GM21717 (cell line): Measurements from ENCODE around the gene PTPN11.
A peak's percentile ranks its signal among the peaks of the same experiment; 100 is the strongest.
"Not testable (repeated sequence)": the region's sequence is repeated elsewhere in the genome, so short reads cannot be mapped to it uniquely, and the experiment has no call there.

Source experiments
- ATAC-seq: cut with Tn5 transposase; IDR thresholded peaks from one replicate; pipeline ENCODE4 v1.9.1; 2021; ENCODE audit warnings: mild to moderate bottlenecking, moderate library complexity; ENCODE audit not compliant: unreplicated experiment

Gene PTPN11

DNA sequence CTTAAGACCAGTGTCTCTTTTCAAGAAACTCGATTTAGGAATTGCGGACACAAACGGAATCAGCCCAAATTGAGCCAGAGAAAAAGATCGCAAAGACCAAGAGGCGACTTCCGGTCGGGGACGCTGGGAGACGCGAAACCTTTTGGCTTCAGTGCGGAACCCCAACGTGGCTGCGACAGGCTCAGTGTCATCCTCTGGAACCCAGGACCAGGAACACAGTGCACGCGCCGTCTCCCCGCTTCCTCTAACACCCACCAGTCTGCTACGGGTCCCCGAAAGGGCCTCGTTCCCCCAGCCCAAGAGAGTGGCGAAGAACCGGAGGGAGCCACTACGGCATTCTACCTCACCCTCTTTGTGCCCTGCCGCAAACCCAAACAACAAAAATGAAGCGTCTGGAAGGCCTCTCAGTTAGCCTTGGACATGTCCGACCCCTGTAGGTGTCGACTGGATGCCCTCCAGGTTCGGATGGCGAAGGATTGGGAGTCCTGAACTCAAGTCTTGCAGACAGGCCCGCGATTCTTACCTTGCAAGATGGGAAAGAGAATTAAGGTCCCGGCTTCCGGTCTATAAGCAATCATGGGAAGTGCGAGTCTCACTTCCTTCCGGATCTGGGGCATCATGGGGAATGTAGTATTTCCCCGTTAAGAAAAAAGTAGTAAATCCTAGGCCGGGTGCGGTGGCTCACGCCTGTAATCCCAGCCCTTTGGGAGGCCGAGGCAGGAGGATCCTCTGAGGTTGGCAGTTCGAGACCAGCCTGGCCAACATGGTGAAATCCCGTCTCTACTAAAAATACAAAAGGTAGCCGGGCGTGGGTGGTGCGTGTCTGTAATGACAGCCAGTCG, 9.5 kb upstream of the PTPN11 start, which contains the start of gene RPL6:
TSS of gene RPL6 (minus strand) at position 542 of the 842 bp plus-strand sequence. CDS start 949 bp downstream, outside the sequence.
- peak; percentile 67 for ATAC-seq

DNA sequence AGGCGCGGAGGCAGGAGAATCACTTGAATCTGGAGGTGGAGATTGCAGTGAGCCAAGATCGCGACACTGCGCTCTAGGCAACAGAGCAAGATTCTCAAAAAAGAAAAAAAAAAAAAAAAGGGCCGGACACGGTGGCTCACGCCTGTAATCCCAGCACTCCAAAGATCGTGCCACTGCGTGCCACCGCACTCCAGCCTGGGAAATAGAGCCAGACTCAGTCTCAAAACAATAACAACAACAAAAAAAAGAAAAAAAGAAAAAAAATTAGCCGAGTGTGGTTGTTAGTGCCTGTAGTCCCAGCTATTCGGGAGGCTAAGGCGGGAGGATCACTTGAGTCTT, 8.9 kb upstream of the PTPN11 start:
- ATAC-seq, result no peak

DNA sequence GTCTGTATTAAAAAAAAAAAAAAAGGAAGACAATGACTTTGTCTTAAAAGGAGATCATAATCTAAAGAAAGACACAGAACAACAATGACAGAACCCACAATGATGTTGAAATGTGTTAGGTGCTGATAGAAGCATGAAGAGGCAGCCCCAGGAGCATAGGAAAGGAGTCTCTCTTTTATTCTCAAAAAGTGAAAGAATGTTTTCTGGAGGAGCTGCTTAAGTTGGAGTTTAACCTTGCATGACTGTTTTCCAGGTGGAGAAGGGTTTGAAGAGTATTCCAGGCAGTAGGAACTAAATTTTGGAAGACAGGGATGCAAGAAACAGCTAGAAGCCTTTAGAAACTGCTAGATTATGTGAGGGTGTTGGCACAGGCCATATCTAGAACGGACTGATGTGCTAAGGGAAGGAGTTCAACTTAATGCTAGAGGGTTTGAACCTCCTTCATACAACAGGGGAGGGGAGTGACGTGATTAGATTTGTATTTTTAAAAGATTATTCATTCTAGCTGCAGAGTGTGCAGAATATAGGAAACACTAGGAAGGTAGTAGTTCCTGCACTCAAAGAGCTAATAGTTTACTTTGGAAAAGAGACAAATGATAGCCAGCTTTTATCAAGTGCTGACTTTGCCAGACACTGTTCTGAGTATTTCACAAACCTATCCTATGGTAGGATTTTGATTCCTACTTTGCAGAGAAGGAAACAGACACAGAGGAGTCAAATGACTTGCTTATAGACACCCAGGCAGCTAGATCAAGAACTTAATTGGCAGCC, 4.7 kb upstream of the PTPN11 start:
- no peak for ATAC-seq

DNA sequence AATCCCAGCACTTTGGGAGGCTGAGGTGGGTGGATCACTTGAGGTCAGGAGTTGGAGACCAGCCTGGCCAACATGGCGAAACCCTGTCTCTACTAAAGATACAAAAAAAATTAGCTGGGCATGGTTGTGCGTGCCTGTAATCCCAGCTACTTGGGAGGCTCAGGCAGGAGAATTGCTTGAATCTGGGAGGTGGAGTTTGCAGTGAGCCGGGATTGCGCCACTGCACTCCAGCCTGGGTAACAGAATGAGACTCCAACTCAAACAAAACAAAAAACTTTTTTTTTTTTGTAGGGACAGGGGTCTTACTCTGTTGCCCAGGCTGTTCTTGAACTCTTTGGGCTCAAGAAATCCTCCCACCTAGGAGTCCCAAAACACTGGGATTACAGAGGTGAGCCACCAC, 3.3 kb upstream of the PTPN11 start:
- not testable (repeated sequence) for ATAC-seq

DNA sequence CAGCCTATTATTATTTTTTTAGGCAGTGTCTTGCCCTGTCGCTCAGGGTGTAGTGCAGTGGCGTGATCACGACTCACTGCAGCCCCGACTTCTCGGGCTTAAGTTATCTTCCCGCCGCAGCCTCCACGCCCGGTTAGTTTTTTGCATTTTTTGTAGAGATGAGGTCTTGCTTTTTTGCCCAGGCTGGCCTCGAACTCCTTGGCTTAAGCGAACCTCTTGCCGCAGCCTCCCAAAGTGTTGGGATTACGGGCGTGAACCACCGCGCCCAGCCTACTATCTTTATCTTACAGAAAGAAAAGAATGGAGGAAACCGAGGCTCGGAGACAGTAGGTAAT, 507 bp upstream of the PTPN11 start:
- peak; percentile 0 for ATAC-seq

DNA sequence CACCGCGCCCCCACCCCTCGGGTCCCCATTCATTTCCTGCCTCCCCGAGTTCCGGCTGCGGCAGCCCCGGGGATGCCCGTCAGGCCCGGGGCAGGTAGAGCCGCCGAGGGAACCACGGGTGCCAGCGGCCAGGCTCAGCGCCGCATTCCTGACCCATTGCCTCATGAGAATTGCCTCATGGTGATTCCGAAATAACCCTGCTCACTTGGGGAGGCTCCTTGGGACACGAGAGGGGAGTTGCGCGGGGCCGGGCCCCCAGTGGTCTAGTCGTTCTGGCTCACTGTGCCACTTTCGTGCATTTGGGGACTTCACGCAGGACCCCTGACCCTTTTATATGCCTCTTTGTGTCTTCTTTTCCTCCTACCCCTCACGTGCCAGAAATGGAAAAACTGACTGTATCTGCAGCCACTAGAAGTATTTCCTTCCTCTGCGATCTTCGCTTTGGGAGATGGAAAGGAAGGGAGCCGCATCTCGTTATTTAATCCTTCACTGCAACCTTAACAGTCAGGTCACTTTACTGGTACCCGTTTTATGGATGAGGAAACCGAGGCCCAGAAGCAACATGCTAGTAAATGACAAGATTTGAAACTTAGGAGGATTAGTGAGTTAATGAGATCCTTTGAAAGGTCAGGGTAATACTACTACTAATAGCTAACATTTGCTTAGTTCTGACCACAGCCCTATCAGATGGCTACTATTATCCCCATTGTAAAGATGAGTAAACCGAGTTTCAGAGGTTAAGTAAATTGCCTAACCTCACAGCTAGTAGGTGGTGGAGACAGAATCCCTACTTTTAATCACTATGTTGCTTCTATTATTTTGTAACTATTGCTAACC, 768 bp downstream of the PTPN11 start:
- peak; percentile 34 for ATAC-seq

DNA sequence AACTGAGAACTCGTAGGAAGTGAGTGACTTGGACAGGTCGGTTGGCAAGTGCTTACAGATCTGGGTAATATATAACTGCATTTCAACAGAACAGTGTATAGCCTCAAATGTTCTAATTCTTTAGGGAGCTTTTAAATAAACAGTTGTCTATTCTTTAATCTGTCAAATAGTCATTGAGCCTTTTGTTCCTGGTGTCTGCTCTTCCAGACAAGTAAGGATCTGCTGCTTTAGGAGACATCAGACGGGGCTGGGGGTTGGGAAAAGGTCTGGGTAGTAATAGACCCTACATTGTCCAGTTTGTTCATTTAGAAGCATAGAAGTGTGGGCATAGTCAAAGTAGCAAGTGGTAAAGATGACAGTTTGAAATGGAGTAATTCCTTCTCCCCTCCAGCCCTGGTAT, 2.0 kb downstream of the PTPN11 start:
- ATAC-seq, result no peak

DNA sequence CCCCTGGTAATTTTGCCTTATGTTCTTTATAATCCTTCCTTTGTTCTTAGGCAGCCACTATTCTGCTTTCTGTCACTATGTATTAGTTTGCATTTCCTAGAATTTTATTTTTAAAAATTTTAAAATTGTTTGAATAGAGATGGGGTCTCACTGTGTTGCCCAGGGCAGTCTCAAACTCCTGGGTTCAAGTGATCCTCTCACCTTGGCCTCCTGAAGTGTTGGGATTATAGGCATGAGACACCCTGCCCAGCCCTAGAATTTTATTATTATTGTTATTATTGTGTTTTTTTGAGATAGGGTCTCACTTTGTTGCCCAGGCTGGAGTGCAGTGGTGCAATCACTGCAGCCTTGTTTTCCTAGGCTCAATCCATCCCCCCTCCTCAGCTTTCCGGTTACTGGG, 2.6 kb downstream of the PTPN11 start:
- no peak for ATAC-seq

DNA sequence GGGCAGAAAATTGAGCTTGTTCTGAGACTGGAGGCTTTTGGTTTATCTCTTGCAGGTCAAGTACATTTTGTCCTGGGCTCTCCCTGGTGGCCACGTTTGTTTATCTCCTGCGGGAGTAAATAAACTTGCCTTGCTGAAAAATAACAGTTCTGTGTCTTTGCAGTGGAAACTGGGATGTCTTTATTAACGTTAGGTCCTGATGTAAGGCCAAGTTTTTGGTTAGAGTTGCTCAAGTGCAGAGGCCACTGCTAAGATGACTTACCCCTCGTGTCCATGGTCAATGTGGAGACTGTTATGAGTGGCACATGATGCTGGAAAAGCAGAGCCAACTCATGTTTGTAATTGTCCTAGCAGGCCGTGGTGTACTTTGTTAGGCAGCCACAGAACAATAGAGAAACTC, 3.8 kb downstream of the PTPN11 start:
- ATAC-seq, result no peak

DNA sequence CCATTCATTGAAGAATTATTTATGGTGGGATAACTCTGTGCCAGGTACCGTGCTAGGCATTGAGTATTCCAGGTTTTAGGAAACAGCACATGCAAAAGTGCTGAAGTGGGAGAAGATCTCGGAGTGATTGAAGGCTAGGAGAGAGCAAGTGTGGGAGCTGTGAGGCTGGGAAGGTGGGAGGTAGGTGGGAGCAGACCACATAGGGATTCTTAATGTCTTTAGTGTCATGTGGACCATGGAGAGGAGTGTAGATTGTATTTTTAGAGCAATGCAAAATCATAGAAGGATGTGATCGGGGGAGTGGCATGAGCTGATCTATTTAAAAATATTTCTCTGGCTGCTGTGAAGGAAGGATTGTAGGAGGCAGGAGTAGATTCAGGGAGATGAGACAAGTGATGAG, 5.4 kb downstream of the PTPN11 start:
- no peak for ATAC-seq

DNA sequence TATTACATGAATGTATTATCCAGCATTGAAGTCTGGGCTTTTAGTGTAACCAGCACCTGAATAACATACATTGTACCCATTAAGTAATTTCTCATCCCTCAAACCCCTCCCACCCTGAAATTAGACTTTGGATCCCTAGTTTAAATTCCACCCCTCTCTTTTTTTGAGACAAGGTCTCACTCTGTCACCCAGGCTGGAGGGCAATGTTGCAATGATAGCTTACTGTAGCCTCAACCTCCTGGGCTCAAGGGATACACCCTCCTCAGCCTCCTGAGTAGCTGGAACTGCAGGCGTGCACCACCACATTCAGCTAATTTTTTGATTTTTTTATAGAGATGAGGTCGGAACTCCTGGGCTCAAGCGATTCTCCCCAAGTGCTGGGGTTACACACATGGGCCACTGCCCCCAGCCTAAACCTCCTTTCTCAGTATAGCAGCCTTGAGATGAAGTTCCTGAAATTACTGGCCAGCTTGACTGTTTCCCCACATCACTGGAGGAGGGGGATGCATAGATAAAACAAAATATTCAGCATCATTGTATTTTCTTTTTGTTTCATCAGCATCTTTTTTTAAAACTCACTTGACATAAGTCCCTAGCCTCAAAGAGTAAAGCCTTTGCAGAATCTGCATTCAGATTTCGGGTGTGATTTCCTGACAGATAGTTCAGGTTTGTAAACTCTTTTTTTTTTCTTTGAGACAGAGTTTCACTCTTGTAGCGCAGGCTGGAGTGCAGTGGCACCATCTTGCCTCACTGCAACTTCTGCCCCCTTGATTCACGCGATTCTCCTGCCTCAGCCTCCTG, 7.0 kb downstream of the PTPN11 start:
- ATAC-seq, result no peak

DNA sequence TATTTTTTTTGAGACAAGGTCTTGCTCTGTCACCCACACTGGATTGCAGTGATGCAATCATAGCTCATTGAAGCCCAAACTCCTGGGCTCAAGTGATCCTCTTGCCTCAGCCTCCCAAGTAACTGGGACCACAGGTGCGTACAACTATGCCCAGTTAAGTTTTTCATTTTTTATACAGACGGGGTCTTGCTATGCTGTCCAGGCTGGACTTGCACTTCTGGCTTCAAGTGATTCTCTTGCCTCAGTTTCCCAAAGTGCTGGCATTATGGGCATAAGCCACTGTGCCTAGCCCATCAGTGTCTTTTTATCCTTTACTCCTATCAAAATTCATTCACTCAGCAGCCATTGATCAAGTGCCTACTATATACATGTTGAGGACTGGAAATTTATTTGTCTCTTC, 9.0 kb downstream of the PTPN11 start:
- no peak for ATAC-seq

DNA sequence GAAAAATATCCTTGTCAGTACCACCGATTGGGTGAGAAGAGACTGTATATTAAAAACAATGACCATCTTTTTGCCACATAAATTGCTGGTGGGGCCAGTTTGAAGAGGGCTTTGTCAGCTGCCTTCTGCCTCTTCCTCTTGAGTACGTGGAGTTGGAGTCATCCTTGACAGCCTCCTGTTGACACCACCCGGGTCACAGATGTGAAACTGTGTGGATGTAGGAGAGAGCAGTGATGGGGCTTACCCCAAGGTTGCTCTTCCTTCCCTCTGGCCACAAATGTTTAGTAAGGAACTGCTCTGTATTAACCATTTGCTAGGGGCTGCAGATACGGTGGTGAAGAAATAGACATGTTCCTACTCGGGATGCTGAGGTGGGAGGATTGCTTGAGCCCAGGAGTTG, 12.2 kb downstream of the PTPN11 start:
- ATAC-seq, result no peak

DNA sequence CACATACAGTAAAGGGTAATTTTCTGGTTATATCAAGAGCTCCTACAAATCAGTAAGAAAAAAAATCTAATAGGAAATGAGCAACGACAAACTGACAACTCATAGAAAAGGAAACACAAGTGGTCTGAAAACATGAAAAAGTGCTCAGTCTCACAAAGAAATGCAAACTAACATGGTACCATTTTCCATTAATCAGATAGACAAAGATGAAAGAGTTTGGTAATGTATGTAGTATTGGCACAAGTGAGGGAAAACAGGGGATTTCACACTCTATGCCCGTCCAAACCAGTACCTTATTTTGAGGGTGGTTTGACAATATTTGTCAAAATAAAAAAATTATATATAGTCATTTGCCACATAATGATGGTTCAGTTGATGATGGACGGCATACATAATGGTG, 13.2 kb downstream of the PTPN11 start:
- no peak for ATAC-seq

DNA sequence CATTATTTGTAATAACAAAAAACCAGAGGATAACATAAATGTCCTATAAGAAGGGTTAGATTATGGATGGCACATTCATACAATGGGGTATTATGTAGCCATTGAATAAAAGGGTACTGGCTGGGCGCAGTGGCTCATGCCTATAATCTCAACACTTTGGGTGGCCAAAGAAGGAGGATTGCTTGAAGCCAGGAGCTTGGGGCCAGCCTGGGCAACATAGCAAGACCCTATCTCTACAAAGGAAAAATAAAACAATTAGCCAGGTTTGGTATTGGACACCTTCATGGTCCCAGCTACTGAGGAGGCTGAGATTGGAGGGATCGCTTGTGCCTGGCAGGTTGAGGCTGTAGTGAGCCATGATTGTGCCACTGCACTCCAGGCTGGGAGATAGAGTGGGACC, 14.8 kb downstream of the PTPN11 start:
- no peak for ATAC-seq

DNA sequence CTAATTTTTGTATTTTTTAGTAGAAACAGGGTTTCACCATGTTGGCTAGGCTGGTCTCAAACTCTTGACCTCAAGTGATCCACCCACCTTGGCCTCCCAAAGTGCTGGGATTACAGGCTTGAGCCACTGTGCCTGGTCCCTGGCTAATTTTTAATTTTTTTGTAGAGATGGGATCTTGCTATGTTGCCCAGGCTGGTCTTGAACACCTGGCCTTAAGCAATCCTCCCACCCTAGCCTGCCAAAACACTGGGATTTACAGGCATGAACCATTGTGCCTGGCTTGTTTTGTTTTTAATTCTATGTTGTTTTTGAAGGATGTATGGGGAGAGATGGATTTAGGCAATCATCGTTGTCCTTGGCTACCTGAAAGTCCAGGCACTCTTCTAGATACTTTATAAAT, 19.9 kb downstream of the PTPN11 start:
- not testable (repeated sequence) for ATAC-seq

DNA sequence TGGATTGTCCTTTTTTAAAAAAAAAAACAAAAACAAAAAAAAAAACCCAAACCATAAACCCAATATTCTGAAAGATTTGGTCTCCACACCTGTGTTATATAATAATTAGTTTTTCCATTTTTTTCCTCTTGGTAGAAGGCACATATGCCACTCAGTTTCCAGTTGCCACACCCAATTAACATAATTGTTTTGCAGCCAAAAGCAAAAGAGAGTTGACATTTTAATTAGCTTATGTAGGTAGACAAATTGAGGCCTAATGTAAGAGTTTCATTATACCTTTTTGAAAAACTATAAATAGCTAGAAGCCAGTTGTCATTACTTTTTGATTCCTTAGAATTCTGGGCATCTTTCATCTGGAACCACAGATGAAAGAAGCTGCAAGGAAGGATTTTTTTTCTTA, 21.0 kb downstream of the PTPN11 start:
- no peak for ATAC-seq

DNA sequence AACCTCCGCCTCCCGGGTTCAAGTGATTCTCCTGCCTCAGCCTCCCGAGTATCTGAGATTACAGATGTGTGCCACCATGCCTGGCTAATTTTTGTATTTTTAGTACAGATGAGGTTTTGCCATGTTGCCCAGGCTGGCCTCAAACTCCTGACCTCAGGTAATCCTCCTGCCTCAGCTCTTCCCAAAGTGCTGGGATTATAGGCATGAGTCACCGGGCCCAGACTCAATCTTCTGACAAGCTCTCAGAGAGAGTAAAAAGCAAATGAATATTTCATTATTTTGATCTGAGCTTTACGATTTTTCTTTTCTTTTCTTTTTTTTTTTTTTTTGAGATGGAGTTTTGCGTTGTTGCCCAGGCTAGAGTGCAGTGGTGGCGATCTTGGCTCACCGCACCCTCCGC, 21.9 kb downstream of the PTPN11 start:
- ATAC-seq, result not testable (repeated sequence)

DNA sequence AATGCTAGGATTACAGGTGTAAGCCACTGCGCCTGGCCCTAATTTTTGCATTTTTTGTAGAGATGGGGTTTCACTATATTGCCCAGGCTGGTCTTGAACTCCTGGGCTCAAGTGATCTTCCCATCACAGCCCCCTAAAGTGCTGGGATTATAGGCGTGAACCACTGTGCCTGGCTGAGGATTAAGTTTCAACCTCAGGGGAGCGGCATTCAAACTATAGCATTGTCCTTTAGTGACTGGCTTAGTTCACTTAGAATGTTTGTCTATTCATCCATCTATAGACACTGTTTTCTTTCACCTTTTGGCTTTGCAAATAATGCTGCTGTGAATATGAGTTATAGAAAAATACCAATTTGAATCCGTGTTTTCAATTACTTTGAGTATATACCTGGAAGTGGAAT, 25.2 kb downstream of the PTPN11 start:
- no peak for ATAC-seq

DNA sequence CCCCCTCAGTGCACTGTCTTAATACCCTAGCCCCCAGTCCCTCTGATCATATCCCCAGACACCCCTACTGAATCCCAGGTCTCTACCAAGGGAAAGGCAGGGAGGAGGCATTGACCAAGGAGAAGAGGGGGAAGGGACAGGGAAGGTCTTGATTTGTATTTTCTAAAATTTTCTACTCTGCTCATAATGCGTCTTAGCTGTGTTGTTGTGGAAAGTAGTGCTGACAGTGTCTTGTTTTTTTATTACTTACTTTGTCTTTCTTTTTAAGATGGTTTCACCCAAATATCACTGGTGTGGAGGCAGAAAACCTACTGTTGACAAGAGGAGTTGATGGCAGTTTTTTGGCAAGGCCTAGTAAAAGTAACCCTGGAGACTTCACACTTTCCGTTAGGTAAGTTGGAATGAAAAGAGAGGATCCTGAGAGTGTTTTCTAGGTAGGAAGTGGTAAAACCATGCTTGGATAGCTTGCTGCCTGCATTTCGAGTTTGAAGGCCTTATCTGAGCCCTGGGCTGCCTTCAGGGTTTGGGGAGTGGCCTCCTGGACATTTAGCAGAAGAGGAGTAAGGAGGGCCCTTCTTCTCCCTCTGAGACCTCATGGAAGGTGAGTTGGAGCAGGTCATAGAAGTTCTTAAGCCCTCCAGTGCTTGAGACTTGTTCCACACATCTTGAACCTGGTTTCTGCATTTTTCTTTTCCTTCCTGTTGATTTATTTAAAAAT, 27.4 kb downstream of the PTPN11 start:
- no peak for ATAC-seq
